ENCODE measurements around the gene SH3D19.

Gene SH3D19

DNA sequence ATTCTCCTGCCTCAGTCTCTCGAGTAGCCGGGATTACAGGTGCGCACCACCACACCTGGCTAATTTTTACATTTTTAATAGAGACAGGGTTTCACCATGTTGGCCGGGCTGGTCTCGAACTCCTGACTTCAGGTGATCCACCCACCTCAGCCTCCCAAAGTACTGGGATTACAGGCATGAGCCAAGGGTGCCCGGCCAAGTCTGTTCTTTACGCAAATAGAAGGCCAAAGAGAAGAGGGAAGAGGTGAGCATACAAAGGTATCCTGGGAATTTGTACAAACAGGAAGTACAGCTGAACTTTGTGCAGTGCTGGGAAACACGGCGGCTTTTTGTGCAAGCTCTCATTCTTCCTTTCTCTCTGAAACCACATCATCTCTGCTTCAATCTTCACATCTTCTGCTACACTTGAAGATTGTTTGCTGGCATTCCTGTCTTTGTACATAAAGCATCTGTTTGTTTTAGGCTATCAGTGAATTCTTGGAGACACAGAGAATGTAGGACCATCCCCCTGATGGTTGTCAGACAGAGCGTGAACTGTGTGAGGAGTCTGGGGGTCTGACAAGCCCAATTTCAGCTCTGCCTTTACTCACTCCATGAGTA, 120.4 kb downstream of the SH3D19 start:
- H3K4me3 ChIP-seq (ENCODE audit: insufficient read depth, low read length, poor library complexity, severe bottlenecking), result no peak overlapping the region
- no peaks in the 10 kb centered on the region for H3K9me3 ChIP-seq (ENCODE audit: insufficient read depth, low read length)
- H3K9ac ChIP-seq (ENCODE audit: low read length), result no peak overlapping the region
- H3K36me3 ChIP-seq (ENCODE audit: low read length), result no peaks in the 10 kb centered on the region
- no peak overlapping the region for H2AFZ ChIP-seq (ENCODE audit: low read depth, low read length, severe bottlenecking)
- no peak overlapping the region for H3K4me2 ChIP-seq (ENCODE audit: low read depth, low read length, poor library complexity, severe bottlenecking)
- no peaks in the 10 kb centered on the region for H3K27me3 ChIP-seq (ENCODE audit: low read length)
- H3F3A ChIP-seq (ENCODE audit: insufficient read depth), result no peaks in the 10 kb centered on the region
- no peaks in the 10 kb centered on the region for H3K79me2 ChIP-seq (ENCODE audit: insufficient read depth, low read length)
- no peaks in the 10 kb centered on the region for H3K9me2 ChIP-seq (replicated peaks; ENCODE audit: insufficient read depth, low read length)
- no peak overlapping the region for H3K27ac ChIP-seq (ENCODE audit: low read depth, low read length)
- no peak for TF ChIP-seq EZH2phosphoT487 (conservative IDR thresholded peaks at IDR 0.05; ENCODE audit: low read length)
- TF ChIP-seq, protein P1, sequence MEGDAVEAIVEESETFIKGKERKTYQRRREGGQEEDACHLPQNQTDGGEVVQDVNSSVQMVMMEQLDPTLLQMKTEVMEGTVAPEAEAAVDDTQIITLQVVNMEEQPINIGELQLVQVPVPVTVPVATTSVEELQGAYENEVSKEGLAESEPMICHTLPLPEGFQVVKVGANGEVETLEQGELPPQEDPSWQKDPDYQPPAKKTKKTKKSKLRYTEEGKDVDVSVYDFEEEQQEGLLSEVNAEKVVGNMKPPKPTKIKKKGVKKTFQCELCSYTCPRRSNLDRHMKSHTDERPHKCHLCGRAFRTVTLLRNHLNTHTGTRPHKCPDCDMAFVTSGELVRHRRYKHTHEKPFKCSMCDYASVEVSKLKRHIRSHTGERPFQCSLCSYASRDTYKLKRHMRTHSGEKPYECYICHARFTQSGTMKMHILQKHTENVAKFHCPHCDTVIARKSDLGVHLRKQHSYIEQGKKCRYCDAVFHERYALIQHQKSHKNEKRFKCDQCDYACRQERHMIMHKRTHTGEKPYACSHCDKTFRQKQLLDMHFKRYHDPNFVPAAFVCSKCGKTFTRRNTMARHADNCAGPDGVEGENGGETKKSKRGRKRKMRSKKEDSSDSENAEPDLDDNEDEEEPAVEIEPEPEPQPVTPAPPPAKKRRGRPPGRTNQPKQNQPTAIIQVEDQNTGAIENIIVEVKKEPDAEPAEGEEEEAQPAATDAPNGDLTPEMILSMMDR (IDR thresholded peaks at IDR 0.05; ENCODE audit: insufficient read depth, low read length, poor library complexity, severe bottlenecking), result no peak
- H4K20me1 ChIP-seq (ENCODE audit: low read depth, low read length), result no peaks in the 10 kb centered on the region

DNA sequence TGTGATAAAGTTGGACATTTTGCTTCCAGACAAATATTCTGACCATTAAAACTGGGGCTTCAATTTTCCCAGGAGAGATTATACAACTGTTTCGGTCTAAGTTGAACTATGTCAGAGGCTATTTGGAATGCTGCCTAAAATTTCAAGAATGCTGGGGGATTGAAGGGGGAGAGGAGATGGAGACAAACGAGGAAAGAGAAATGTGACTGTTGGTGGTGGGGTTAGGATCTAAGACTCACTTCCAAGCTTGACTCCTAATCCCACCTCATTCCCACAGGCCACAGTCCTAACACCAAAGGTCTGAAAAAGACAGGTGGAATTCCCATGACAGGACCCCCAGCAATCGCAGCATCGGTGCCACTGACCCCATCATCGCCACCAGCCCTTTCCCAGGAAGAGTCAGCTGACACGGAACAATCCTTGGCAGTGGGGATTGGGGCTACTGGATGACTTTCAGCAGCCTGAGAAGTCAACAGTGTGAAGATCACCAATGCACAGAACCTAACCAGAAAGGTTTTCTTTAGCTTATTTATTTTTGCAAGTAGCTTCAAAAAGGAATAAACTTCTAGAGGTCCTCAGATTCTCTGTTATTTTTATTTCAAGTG, 122.5 kb downstream of the SH3D19 start:
- no peak overlapping the region for H2AFZ ChIP-seq (ENCODE audit: low read depth, low read length, severe bottlenecking)
- no peaks in the 10 kb centered on the region for H3K9me2 ChIP-seq (replicated peaks; ENCODE audit: insufficient read depth, low read length)
- TF ChIP-seq, protein P1 (IDR thresholded peaks at IDR 0.05; ENCODE audit: insufficient read depth, low read length, poor library complexity, severe bottlenecking), result no peak
- TF ChIP-seq EZH2phosphoT487 (conservative IDR thresholded peaks at IDR 0.05; ENCODE audit: low read length), result no peak
- H3K9ac ChIP-seq (ENCODE audit: low read length), result no peak overlapping the region
- H3K4me3 ChIP-seq (ENCODE audit: insufficient read depth, low read length, poor library complexity, severe bottlenecking), result no peak overlapping the region
- H3K27ac ChIP-seq (ENCODE audit: low read depth, low read length), result no peak overlapping the region
- H4K20me1 ChIP-seq (ENCODE audit: low read depth, low read length), result no peaks in the 10 kb centered on the region
- H3F3A ChIP-seq (ENCODE audit: insufficient read depth), result no peaks in the 10 kb centered on the region
- H3K4me2 ChIP-seq (ENCODE audit: low read depth, low read length, poor library complexity, severe bottlenecking), result no peak overlapping the region
- H3K79me2 ChIP-seq (ENCODE audit: insufficient read depth, low read length), result no peaks in the 10 kb centered on the region
- no peaks in the 10 kb centered on the region for H3K9me3 ChIP-seq (ENCODE audit: insufficient read depth, low read length)
- H3K36me3 ChIP-seq (ENCODE audit: low read length), result no peaks in the 10 kb centered on the region
- H3K27me3 ChIP-seq (ENCODE audit: low read length), result no peaks in the 10 kb centered on the region

DNA sequence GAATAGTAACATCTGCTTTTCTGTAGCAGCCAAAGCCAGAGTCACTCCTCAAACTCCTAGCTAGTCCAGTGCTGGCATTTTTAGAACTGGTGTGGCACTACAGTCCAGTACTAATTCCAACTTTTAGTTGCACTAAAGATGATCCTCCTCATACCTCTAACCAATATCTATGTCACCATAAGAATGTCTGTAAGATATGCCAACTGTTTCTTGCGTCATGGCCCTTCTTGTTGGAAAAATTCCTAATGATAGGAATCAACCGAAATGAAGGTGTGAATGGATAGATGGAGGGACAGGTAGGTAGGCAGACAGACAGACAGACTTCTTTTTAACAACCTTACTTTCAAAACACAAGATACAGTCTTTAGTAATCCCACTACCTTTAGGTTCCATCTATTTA, 123.0 kb downstream of the SH3D19 start:
- no peaks in the 10 kb centered on the region for H3K79me2 ChIP-seq (ENCODE audit: insufficient read depth, low read length)
- H3F3A ChIP-seq (ENCODE audit: insufficient read depth), result no peaks in the 10 kb centered on the region
- no peaks in the 10 kb centered on the region for H3K9me3 ChIP-seq (ENCODE audit: insufficient read depth, low read length)
- no peaks in the 10 kb centered on the region for H3K9me2 ChIP-seq (replicated peaks; ENCODE audit: insufficient read depth, low read length)
- no peak for TF ChIP-seq EZH2phosphoT487 (conservative IDR thresholded peaks at IDR 0.05; ENCODE audit: low read length)
- TF ChIP-seq, protein P1 (IDR thresholded peaks at IDR 0.05; ENCODE audit: insufficient read depth, low read length, poor library complexity, severe bottlenecking), result no peak
- no peak overlapping the region for H3K27ac ChIP-seq (ENCODE audit: low read depth, low read length)
- no peaks in the 10 kb centered on the region for H3K36me3 ChIP-seq (ENCODE audit: low read length)
- no peaks in the 10 kb centered on the region for H4K20me1 ChIP-seq (ENCODE audit: low read depth, low read length)
- H3K4me3 ChIP-seq (ENCODE audit: insufficient read depth, low read length, poor library complexity, severe bottlenecking), result no peak overlapping the region
- H3K4me2 ChIP-seq (ENCODE audit: low read depth, low read length, poor library complexity, severe bottlenecking), result no peak overlapping the region
- H2AFZ ChIP-seq (ENCODE audit: low read depth, low read length, severe bottlenecking), result no peak overlapping the region
- no peak overlapping the region for H3K9ac ChIP-seq (ENCODE audit: low read length)
- H3K27me3 ChIP-seq (ENCODE audit: low read length), result no peaks in the 10 kb centered on the region
